A673 (cell line): ENCODE measurements around the gene SLC44A1. TPM values are rescaled to one million over a fixed set of nuclear protein-coding genes. Genes with fewer than 3 reads are reported as not detected.

Source experiments
- BruUV-seq: library from RNA; stranded (reverse); fragments of 400-500 nt; replicated peaks from 2 replicates; lab custom pipeline; 2021; lab: Mats Ljungman, UMichigan
- CTCF ChIA-PET: fragments of 300-600 bp; sonication (Branson Sonifier 250); formaldehyde crosslinking; loops from one replicate; lab custom pipeline; 2022; ENCODE audit warnings: antibody characterized with exemption; lab: Charles Lee
- POLR2A ChIA-PET: fragments of 300-600 bp; sonication (Branson Sonifier 250); formaldehyde crosslinking; loops from one replicate; lab custom pipeline; 2022; ENCODE audit warnings: antibody characterized with exemption; ENCODE audit not compliant: low non-redundant PET; lab: Charles Lee
- DNase-seq: peaks from one replicate; pipeline ENCODE4 v3.0.0-alpha.2; 2015; ENCODE audit warnings: low spot score
- H3K27ac ChIP-seq: fragments of 200-600 bp; sonication (generic); 2 replicates; pipeline ENCODE4 v1.5.1; 2016; ENCODE audit warnings: mixed run types, low read depth, mild to moderate bottlenecking, mixed read lengths, antibody characterized with exemption, low read length; ENCODE audit not compliant: poor library complexity, severe bottlenecking
- H3K27me3 ChIP-seq: fragments of 200-600 bp; sonication (generic); replicated peaks from 2 replicates; pipeline ENCODE4 v1.6.1; 2017; ENCODE audit warnings: mixed run types, low read depth, mild to moderate bottlenecking, mixed read lengths, antibody characterized with exemption, low read length; ENCODE audit not compliant: insufficient read depth, poor library complexity
- H3K36me3 ChIP-seq: fragments of 200-600 bp; sonication (generic); 2 replicates; pipeline ENCODE4 v1.6.1; 2016; ENCODE audit warnings: mixed run types, mild to moderate bottlenecking, mixed read lengths, antibody characterized with exemption, low read length; ENCODE audit not compliant: insufficient read depth, poor library complexity, severe bottlenecking
- H3K4me1 ChIP-seq: fragments of 200-600 bp; sonication (generic); 2 replicates; pipeline ENCODE4 v1.6.1; 2017; ENCODE audit warnings: mixed run types, mild to moderate bottlenecking, mixed read lengths, antibody characterized with exemption, low read length; ENCODE audit not compliant: insufficient read depth, poor library complexity, severe bottlenecking
- H3K4me3 ChIP-seq: fragments of 200-600 bp; sonication (generic); 2 replicates; pipeline ENCODE4 v1.5.1; 2016; ENCODE audit warnings: low read depth, mixed run types, mild to moderate bottlenecking, mixed read lengths, low read length; ENCODE audit not compliant: poor library complexity, severe bottlenecking
- H3K9me3 ChIP-seq: fragments of 200-600 bp; sonication (generic); 2 replicates; pipeline ENCODE4 v1.6.1; 2016; ENCODE audit warnings: mixed run types, low read depth, mild to moderate bottlenecking, mixed read lengths, antibody characterized with exemption, low read length; ENCODE audit not compliant: poor library complexity, severe bottlenecking
- EZH2 ChIP-seq: fragments of 200-600 bp; sonication (generic); IDR thresholded peaks from 2 replicates; pipeline ENCODE4 v1.6.1; 2017; ENCODE audit warnings: borderline replicate concordance, low read depth, mild to moderate bottlenecking, mixed read lengths, antibody characterized with exemption, low read length; ENCODE audit not compliant: poor library complexity, severe bottlenecking
- intact Hi-C: fragments of 100-400 bp; cut with micrococcal nuclease; formaldehyde crosslinking; loops from one replicate; pipeline ENCODE4 v1.10.0; 2022; ENCODE audit not compliant: unreplicated experiment
- total RNA-seq: library from RNA; stranded (reverse); gene quantifications from 2 replicates; pipeline ENCODE4 v1.2.3, GENCODE V29; 2021
- TF ChIP-seq, protein P1 (sequence below): fragments of 300-800, 200-600 bp; sonication (generic); conservative IDR thresholded peaks from 2 replicates; pipeline ENCODE4 v1.5.1; 2017; ENCODE audit warnings: low read depth, mild to moderate bottlenecking, antibody characterized with exemption, low read length, moderate library complexity, mixed read lengths

The SLC44A1 gene
- total RNA-seq, 1 experiment from 2014 or later, result 11.9 TPM

- no peaks in the 10 kb centered on the region for H3K27me3 ChIP-seq
- CTCF ChIA-PET, result interaction anchor here (1.0 kb wide), 1 partner anchor 16 kb away, joined by 3 read pairs; no protein-coding TSS in a partner anchor
- BruUV-seq, result no TSS peak
- H3K9me3 ChIP-seq, result no peaks in the 10 kb centered on the region
- no peak for DNase-seq
- no peak overlapping the region for H3K4me3 ChIP-seq
- POLR2A ChIA-PET, result no interaction called here
- H3K4me1 ChIP-seq, result no peaks in the 10 kb centered on the region
- no peaks in the 10 kb centered on the region for H3K36me3 ChIP-seq
- TF ChIP-seq, protein P1, sequence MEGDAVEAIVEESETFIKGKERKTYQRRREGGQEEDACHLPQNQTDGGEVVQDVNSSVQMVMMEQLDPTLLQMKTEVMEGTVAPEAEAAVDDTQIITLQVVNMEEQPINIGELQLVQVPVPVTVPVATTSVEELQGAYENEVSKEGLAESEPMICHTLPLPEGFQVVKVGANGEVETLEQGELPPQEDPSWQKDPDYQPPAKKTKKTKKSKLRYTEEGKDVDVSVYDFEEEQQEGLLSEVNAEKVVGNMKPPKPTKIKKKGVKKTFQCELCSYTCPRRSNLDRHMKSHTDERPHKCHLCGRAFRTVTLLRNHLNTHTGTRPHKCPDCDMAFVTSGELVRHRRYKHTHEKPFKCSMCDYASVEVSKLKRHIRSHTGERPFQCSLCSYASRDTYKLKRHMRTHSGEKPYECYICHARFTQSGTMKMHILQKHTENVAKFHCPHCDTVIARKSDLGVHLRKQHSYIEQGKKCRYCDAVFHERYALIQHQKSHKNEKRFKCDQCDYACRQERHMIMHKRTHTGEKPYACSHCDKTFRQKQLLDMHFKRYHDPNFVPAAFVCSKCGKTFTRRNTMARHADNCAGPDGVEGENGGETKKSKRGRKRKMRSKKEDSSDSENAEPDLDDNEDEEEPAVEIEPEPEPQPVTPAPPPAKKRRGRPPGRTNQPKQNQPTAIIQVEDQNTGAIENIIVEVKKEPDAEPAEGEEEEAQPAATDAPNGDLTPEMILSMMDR, result no peak
- TF ChIP-seq EZH2, result no peak
- no peak overlapping the region for H3K27ac ChIP-seq
- intact Hi-C loops, result no loop called here
These were observed 129.3 kb downstream of the SLC44A1 start for GRCh38 chr9:105373723-105374122.

DNA sequence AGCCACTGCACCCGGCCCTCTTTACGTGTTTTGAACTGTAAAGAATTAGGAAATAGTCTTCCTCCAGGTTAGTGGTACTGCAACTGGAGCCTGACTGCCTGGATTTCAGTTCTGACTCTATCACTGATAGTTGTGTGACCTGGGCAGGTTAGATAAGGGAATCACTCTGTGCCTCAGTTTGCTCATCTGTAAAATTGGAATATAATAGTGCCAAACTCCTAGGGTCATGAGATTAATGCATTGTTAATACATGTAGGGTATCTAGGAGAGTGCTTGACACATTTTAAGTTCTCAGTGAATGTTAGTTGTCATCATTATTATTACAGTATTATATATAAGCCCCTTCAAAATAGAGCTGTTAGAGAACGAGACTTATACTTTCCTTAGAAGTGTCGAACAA, 130.9 kb downstream of the SLC44A1 start:
- Histone ChIP-seq H3K9me3 (no peaks in the 10 kb centered on the region), H3K27ac (no peak overlapping the region), H3K4me3 (no peak overlapping the region), H3K27me3 (no peaks in the 10 kb centered on the region), H3K4me1 (no peaks in the 10 kb centered on the region), H3K36me3 (no peaks in the 10 kb centered on the region)
- DNase-seq, result no peak
- ChIA-PET CTCF (no interaction called here), POLR2A (no interaction called here)
- BruUV-seq, result no TSS peak
- no peak for TF ChIP-seq EZH2
- TF ChIP-seq, protein P1, result no peak
- intact Hi-C loops, result no loop called here

DNA sequence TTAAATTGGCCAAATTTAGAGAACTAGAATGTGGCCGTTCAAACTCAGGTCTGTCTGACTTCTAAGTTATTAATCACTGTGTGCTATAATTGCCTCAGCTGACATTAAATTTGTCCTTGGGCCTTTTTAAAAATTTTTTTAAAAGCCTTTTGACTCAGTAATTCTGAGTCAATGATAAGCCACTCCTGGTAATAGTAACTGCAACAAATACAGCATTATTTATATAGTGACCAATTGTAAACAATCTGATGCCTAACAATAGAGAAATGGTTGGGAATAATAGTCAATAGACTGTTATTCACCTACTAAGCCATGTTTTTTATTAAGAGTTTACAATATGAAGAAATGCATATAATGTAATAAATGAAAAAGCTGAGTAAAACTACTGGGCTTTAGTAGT, 132.4 kb downstream of the SLC44A1 start:
- H3K27ac ChIP-seq, result no peak overlapping the region
- H3K36me3 ChIP-seq, result no peaks in the 10 kb centered on the region
- ChIA-PET POLR2A (no interaction called here), CTCF (no interaction called here)
- no peaks in the 10 kb centered on the region for H3K4me1 ChIP-seq
- intact Hi-C loops, result no loop called here
- no peaks in the 10 kb centered on the region for H3K9me3 ChIP-seq
- no peak for DNase-seq
- H3K4me3 ChIP-seq, result no peak overlapping the region
- BruUV-seq, result no TSS peak
- H3K27me3 ChIP-seq, result no peaks in the 10 kb centered on the region
- TF ChIP-seq EZH2, result no peak

DNA sequence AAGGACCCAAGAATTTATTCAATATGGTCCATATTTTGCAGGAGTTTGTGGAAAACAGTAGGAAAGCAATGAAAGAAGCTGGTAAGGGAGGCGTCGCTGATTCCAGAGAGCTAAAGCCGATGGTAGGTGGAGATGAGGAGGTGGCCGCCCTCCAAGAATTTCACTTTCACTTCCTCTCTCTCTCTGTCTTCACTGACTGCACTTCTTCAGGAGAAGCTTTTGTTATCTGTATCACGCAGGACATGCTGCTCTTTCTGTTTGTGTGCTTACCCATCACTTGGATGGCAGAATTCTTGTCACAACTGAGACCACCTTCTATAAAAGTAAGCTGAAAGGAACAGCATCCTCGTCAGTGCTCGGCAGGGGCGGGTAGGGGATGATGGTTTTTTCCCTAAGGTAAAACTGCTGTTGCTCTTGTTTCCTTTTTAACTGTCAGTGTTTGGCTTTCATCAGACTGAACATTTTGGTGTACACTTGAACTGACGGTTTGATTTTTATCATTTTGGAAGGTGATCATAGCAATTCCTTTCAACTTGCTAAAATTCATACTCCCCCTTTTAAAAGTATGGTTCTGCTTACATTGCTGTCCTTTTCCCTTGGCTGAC, 141.0 kb downstream of the SLC44A1 start:
- Histone ChIP-seq H3K27me3 (no peaks in the 10 kb centered on the region), H3K9me3 (no peaks in the 10 kb centered on the region), H3K4me1 (no peaks in the 10 kb centered on the region), H3K27ac (no peak overlapping the region), H3K36me3 (no peaks in the 10 kb centered on the region), H3K4me3 (no peak overlapping the region)
- BruUV-seq, result no TSS peak
- no peak for TF ChIP-seq EZH2
- TF ChIP-seq, protein P1, result no peak
- ChIA-PET POLR2A (no interaction called here), CTCF (no interaction called here)
- intact Hi-C loops, result no loop called here
- no peak for DNase-seq
